HEK293T (cell line): ENCODE data around the gene BTBD9.

Source experiments
- FOXA1 ChIP-seq: fragments of 450-650 bp; IDR thresholded peaks from 2 replicates; pipeline ENCODE4 v1.6.1; 2016; ENCODE audit warnings: mild to moderate bottlenecking
- FOXM1 ChIP-seq: fragments of 450-650 bp; IDR thresholded peaks from 2 replicates; pipeline ENCODE4 v1.6.1; 2017; ENCODE audit warnings: mild to moderate bottlenecking, borderline replicate concordance
- SP1 ChIP-seq: fragments of 450-650 bp; IDR thresholded peaks from 2 replicates; pipeline ENCODE4 v1.6.1; 2017
- SUZ12 ChIP-seq: fragments of 450-650 bp; IDR thresholded peaks from 2 replicates; pipeline ENCODE4 v1.6.1; 2016; ENCODE audit warnings: mild to moderate bottlenecking
- TF ChIP-seq, protein P1 (sequence below): fragments of 450-650 bp; IDR thresholded peaks from 2 replicates; pipeline ENCODE4 v1.6.1; 2016

DNA sequence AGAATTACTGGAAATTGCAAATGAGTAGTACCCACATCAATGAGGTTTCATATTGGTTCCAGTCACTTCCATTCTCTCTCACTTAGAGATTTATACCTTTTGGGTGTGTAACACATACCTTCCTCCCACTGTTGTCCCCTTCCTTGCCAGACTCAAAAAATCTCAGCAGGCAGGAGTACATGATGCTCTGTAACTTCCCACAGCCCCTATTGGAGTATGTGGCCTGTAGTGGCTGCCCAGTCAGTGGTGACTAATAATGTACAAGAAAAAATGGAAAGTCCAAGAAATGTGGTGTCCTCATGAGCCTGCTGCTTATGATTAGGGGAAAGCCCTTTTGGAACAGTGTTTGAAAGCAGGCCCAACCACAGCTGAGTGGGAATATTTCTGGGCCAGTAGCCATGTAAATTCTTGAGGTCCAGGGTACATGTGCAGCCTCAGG is 508.2 kb downstream of the BTBD9 start:
- TF ChIP-seq, protein P1, sequence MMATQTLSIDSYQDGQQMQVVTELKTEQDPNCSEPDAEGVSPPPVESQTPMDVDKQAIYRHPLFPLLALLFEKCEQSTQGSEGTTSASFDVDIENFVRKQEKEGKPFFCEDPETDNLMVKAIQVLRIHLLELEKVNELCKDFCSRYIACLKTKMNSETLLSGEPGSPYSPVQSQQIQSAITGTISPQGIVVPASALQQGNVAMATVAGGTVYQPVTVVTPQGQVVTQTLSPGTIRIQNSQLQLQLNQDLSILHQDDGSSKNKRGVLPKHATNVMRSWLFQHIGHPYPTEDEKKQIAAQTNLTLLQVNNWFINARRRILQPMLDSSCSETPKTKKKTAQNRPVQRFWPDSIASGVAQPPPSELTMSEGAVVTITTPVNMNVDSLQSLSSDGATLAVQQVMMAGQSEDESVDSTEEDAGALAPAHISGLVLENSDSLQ, result no peak
- TF ChIP-seq SP1 (no peak), SUZ12 (no peak), FOXA1 (no peak), FOXM1 (no peak)
